H1 (cell line): ENCODE data around the gene ROR1.

Experiments used
- CBX5 ChIP-seq: fragments of 300-800, 300-1000 bp; sonication (generic); IDR thresholded peaks from 2 replicates; pipeline ENCODE4 v1.7.1; 2016; ENCODE audit warnings: antibody characterized with exemption, low read length, low read depth
- CHD2 ChIP-seq: IDR thresholded peaks from 2 replicates; pipeline ENCODE4 v1.6.1; 2012; ENCODE audit warnings: low read length, improper control_type of control experiment
- KDM1A ChIP-seq: fragments of 200-600, 300-600 bp; sonication (generic); IDR thresholded peaks from 2 replicates; pipeline ENCODE4 v1.7.1; 2016; ENCODE audit warnings: mild to moderate bottlenecking, low read length, borderline replicate concordance
- TAF1 ChIP-seq: IDR thresholded peaks from 2 replicates; pipeline ENCODE4 v1.6.1; 2011; ENCODE audit warnings: mild to moderate bottlenecking, low read depth, low read length
- ZNF274 ChIP-seq: IDR thresholded peaks from 2 replicates; pipeline ENCODE4 v1.7.0; 2012; ENCODE audit warnings: low read length, borderline replicate concordance; ENCODE audit errors: extremely low read depth
- TF ChIP-seq, protein P1 (sequence below): IDR thresholded peaks from 2 replicates; pipeline ENCODE4 v1.6.1; 2012; ENCODE audit warnings: inconsistent platforms

DNA sequence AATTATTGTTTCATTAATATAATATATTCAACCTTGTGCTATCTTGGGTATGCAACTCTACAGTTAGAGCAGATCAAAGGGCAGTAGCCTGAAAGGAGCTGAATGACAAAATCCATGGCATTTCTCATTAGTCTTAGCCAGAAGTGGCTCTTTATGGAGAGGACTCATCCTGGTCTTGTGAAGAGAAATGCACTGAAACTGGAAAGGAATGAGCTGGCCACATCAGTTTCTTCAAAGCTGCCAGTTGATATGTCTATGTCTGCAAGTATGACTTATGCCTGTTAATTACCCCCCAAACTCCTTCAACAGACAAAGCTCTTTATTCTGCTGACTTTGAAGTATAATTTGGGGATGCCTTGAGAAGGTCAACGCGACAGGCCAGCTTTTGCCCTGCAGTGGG lies 310.6 kb downstream of the ROR1 start:
- TF ChIP-seq TAF1 (no peak), ZNF274 (no peak), KDM1A (no peak), CBX5 (no peak), CHD2 (no peak)
- TF ChIP-seq, protein P1, sequence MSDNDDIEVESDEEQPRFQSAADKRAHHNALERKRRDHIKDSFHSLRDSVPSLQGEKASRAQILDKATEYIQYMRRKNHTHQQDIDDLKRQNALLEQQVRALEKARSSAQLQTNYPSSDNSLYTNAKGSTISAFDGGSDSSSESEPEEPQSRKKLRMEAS, result no peak
